NCI-H1092 (cell line): Measurements from ENCODE around the gene METTL22.

Experiments
- DNase-seq: peaks from one replicate; lab custom pipeline; 2025; lab: John Stamatoyannopoulos, UW

Gene METTL22

DNA sequence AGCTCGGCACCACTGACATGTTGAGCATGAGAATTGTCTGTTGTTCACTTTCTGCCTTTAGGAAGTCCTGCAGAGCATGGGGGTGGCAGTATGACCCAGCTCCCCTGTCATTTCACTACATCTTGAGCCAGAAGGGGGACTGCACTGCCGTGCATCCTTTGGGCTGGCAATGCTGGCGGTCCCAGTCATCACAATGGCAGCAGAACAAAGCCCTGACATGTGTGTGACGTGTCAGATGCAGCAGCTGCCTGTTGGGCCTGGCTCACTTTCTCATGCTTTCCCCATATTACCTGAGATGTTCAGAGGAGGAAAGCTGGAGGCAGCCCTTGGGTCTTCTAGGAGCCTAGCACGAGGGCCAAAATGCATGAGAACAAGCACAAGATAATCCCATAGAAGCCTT is 46.6 kb downstream of the METTL22 start:
- no peak for DNase-seq

DNA sequence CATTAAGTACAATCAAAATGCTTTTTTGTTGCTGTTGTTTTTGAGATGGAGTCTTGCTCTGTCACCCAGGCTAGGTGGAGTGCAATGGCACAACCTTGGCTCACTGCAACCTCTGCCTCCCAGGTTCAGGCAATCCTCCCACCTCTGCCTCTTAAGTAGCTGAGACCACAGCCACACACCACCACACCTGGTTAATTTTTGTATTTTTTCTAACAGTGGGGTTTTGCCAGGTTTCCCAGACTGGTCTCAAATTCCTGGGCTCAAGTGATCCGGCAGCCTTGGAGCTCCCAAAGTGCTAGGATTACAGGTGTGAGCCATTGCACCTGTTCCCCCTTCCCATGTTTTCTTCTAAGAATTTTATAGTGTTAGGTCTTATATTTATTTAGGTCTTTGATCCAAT is 48.0 kb downstream of the METTL22 start:
- no peak for DNase-seq

DNA sequence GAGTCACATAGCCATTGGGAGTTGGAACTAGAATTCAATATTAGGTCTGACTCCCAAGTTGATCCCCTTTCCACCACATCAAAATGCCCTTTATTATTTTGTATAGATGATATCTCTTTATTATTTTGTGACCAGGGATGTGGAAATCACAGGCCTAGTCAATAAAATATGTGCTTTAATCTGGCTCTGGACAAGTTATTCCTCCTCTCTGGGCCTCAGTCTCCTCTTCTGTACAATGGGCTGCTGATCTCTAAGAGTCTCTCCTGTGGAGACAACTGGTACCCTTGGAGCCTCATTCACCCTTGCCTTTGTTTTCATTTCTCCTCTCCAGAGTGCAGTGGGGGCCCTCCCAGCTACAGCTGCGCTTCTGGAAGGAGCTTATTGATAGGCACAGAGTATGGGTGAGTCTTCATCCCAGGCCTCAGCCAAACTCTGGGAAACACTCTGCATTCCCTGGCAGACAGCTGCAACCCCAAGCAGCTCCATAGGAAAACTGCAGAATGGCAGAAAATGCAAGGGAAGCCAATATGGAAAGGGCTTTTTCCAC is 48.6 kb downstream of the METTL22 start:
- no peak for DNase-seq

DNA sequence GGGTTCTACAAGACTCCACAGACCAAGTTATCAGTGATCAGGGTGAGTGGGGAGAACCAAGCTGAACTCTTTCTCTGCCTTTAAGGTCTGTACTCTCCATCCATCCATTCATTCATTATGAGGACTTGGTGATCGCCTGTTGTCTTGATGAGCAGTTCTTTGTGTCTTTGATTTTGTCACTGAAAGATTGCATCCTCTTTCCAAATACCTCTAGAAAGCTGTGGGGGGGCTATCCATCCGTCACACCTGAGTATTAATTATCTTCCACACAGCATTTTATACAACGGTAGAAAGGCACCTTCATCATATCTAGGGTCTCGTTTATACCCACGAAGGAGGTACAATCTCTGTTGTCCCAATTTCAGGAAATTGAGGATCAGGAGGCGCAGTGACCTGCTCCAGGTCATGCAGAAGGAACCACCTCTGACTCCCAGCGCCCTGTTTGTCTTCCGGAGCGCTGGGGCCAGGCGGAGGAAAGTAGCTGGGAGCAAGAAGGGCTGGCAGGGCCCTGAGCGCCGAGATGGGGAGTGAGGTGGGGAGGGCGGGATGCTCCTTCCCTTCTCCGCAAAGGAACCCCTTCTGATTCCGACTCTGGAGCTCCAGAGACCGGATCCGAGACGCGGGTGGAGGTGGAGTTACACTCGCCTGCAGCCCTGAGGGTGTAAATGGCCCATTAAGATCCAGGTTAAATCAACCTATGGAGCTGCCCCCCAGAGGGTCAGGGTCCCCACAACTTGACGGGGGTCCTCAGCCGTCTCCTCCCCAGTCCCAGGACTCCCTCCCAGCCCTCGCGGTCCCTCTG is 52.3 kb downstream of the METTL22 start:
- DNase-seq = no peak

DNA sequence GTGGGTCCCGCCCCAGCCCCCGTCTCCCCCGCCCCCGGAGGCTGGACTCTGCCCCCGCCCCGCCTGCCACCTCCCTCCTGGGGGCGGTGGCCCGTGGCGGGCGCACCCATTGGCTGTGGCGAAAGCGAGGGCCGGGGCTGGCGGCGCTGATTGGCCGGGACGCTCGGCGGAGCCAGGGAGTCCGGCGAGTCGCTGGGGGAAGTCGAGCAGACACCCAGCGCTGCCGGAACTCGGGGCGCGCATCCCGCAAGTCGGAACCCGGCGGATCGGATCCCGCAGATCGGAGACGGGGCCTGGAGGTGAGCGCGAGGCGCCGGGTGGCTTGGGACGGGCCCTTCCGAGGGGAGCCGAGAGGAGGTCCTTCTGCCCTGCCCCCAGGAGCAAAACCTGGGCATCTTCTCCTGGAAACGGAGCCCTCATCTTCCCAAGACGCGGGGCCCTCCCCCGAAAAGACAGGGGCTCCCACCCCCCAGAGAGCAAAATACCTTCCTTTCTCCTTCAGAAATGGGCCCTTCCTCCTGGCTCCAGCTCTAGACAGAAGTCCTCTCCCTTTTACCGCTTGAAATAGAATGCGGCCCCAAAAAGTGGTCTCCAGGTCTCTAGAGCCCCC is 53.0 kb downstream of the METTL22 start, which contains the start of gene ABAT:
Gene ABAT, plus strand, starts transcription at position 205 of the 610 bp plus-strand sequence. CDS start 61,123 bp downstream, outside the sequence.
- peak; percentile 58 for DNase-seq

DNA sequence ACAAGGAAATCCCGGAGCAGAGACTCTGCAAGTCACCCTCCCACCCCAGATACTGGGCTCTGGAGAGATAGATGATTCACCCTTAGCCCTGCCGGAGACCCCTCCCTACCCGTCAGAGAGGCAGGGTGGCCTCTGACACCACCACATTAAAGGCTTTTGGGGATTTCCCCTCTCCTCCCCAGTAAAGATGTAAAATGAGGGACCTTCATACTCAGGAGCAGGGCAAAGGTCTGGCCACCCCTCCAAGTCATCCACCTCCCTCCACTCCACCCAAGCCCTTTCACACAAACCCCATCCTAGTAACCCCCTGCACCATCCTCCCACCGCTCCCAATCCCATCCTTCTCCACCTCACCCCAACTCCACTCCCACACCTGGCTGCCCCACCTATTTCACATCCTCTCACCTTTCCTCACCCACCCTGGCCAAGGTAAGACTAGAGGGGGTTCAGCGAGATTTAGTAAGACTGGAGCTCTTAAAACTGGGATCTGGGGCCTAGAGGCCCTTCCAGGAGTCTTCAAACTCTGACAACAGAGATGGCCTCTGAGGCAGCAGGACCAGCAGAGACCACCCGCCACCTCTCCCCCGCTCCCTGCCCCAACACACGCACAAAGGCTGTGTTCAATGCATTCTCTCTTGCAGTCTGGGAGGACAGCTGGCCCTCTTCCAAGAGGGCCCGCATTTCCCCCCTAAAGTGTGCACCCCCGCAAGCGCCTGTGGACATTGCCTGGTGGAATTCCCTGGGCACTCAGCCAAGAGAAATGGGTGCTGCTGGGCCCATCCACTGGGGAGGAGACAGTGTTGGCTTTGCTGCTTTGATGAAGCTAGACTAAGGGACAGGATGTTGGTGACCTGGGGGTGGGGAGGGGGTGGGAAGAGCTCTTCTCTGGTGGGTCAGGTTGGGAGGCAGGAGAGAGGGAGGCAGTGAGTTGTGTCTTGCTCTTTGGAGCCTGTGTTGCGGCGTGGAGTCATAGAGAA is 54.0 kb downstream of the METTL22 start:
- DNase-seq = no peak

DNA sequence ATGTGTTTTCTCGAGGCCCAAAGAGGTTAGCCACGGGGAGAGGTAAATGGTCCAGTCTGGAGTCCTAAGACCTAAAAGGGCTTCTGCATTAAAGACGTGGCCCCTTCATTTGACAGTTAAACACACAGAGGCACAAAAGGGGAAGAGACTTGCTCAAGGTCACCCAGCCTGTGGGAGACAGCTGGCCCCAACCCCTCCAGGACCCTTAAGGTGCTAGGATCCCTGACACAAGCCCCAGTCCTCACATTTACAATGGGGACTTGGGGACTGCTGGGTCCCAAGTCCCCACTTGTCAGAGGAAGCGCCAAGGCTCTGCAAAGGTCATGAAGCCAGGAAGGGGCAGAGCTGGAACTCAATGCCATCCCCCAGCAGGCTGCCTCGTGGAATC is 54.7 kb downstream of the METTL22 start:
- DNase-seq = no peak

DNA sequence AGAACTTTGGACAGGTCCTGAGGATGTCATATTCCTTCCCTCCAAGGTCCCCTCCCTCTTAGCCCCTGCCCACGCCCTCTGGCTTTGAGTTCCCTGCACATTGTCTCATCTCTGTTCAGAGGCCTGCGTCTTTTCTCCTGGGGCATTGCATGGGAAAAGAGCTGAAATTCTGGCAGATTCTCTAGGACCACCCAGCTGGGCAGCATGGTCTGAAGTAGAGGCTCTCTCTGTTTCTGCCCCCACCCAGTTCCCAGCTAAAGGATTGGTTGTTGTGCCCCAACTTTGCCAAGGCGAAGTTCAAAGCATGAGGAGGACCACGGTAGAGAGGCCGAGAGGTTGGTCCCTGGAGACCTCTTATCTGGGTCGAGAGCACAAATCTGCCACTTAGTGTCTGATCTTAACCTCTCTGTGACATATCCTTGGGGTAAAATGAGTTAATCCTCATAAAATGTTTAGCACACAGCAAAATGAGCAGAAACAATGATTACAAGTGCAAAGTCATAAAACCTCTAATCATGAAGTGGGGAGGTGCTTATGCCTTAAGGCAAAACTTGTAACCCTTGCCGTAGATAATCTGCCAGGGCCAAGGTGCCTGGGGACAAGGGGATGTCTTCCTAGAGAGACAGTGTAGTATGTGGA is 55.4 kb downstream of the METTL22 start:
- DNase-seq = no peak

DNA sequence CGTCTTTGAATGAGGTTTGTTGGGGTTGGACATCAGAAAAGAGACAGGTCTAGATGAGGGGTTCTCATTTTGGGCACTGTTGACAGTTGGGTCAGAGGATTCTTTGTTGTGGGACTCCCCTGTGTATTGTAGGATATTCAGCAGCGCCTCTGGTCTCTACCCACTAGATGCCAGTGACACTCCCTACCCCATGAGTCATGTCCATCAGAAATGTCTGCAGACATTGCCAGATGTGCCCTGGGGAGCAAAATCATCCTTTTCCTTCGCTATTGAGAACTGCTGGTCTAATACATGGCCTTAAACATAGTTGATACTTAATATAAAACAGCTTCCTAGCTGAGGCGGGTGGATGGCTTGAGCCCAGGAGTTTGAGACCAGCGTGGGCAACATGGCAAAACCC is 56.0 kb downstream of the METTL22 start:
- no peak for DNase-seq

DNA sequence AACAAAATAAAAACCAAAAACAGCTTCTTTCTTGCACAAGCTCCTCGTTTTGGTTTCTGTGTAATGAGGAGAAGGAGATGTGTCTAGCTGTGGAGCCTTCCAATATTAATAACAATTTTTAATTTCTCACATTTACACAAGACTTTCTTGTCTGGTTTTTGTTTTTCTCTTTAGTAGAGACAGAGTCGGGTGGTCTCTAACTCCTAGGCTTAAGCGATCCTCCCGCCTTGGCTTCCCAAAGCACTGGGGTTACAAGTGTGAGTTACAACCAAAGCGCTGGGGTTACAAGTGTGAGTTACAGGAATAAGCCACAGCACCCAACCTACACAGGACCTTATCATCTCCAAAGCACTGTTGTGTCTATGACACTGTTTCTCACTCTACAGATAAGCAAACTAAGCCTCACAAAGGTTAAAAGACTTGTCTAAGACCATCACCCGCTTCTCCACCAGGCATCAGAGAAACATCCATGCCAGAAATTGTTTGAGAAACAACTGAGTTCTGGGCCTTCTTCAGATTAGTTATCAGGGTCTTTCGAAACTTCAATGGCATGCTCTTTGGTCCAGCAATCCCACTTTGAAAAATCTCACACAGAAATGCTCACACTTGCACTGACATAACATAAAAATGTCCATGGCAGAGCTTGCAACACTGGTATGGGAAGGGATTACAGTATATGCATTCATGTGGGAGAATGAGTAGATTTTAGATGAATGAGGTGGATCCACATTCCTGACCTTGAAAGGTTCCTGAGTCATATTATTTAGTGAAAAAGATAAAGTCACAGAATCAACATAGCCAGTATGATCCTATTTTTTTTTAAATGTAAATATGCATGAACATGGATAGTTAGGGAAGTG is 56.8 kb downstream of the METTL22 start:
- DNase-seq = no peak

DNA sequence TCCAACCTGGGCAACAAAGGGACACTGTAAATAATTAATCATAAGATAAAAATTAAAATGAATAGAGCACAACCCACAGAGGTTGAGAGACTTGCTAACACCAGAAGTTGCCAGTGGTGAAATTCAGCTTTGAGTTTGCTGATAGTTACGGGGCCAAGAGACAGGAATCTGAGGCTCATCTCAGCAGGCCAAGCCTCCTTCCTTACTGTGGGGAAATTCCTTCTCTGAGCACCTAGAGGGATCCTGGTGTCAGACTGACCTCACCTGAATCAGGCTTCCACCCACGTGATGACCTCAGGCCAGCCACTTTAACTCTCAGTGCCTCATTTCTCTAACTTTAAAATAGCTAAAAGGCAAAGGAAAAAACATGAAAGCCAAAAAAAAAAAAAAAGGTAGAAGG is 57.7 kb downstream of the METTL22 start:
- no peak for DNase-seq

DNA sequence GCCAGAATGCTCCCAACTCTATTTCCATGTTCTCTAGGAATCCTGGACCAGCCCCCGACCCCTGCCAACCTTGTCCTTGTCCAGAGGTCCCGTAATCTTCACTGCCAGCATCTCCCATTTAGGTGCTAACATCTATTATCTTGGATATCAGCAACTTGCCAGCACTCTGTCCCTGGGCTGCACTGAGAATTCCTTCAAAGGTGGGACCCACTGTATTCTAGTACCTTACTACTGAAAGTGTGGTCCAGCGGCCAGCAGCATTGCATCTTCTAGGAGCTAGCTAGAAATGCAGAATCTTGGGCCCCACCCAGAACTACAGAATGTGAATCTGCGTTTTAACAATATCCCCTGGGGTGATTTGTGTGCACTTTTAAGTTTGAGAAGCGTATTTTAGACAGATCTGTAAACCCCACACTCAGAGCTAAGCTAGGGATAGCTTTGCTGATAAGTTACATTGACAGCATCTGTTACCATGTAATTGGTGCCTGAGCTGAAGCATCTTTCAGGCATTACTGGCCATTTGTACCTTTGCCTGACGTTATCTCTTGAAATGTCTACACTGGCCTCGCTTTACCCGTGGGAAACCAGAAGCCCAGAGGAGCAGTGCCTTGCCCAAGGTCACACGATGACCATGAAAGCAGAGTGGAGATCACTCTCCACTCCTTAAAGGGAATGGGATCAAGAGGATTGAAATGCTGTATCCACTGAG is 61.2 kb downstream of the METTL22 start:
- DNase-seq = no peak

DNA sequence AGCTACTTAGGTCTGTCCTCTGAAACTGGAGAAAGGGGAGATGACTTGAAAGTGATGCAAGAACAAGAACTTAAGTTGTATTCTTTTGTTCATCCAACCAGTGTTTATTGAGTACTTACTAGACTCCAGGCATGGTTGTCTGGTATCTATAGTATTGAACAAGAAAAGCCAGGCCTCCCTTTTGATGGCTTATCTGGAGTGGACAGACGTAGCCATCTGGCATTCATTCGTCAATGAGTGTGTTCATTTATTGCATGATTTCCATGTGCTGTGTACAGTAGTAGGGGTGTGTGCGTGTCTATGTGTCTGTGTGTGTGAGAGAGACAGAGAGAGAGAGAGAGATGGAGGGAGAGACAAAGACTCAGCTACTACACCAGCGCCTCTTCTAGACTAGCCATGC is 62.1 kb downstream of the METTL22 start:
- no peak for DNase-seq

DNA sequence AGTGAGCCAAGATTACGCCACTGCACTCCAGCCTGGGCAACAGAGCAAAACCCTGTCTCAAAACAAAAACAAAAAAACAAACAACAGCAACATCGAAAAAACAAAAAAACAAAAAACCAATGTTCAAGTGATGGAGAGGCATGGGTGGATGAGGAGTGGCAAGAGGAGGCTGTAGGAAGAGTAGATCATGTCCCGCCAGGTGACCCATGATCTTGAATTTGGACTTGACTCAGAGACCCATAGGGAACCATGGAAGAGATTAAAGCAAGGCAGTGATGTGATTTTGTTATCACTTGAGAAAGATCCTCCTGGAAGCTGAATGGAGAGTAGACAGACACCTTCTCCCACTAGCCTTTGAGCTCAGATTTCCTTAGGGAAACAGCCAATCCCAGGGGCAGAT is 64.1 kb downstream of the METTL22 start:
- DNase-seq = no peak

DNA sequence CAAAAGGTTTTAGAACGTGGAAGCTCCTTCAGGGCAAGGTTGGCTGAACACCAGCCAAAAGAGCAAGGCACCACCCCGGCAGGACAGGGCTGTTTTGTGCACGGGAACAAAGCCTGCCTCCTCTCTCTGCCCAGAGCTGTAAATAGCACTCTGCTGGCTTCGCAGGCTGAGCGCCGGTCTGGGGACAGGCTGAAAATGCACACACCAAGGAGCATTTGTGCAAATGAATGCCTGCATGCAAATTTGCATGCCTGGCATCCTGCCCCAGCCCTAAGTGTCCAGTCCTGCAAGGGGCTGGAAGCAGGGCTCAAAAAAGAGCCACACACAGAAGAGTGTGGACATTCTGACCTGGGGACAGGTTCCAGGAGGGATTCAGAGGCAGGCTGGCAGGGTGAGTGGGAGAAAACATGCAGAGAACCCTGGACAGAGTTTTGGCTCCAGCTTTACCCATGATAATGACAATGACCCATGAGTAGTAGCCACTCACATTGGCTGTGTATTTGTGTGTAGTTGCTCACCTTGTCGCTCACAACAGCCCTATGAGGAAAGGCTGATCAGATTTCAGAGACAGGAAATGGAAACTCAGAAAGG is 64.6 kb downstream of the METTL22 start:
- no peak for DNase-seq

DNA sequence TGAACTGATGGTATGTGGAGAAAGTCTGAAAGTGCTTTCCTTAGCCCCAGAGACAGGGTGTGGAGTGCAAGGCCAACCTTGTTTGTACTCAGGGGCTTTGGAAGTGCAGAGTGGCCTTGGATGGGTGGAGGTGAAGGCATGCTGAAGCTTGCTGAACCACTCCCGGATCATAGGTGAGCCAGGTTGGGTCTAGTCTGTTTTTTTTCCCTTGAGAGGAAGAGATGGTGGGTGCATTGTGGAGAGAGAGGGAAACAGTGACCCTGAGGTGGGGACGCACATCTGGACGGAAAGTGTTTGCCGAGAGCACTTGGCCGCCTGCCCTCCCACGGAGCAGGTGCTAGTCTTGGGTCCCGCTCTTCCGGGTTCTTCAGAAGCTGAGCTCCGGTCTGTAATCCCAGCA is 65.4 kb downstream of the METTL22 start:
- DNase-seq = peak; percentile 53

DNA sequence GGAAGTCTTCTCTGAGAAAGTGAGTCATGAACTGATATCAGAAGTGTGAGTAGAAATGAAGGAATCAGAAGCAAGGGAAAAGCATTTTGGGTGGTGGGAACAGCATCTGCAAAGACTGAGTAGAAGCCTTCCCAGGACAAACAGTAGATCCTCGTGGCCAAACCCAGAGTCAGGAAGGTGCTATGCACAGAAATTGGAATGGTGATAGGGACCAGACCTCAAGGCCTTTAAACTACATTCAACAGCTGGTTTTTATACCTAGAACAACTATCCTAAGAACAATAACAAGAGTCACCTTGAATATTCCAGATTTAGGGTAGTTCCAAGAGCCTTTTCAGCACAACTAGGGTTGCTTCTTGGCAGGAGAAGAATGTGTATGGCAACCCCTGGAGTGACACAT is 68.2 kb downstream of the METTL22 start:
- DNase-seq = no peak

DNA sequence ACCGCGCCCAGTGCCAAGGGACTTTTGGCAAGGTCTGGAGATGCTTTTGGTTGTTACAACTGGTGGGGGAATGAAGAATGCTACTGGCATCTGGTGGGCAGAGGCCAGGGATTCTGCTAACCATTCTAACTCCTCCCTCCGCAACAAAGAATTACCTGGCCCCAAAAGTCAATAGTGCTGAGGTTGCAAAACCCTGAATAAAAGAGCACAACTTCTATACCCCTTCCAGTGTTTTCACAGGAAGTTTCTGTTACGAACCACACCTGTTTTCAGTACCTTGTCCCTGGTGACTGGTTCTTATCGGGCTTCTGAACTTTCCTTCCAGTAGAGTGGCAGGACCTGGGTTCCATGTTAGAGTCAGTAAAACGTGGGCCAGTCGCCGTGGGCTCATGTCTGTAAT is 70.2 kb downstream of the METTL22 start:
- no peak for DNase-seq

DNA sequence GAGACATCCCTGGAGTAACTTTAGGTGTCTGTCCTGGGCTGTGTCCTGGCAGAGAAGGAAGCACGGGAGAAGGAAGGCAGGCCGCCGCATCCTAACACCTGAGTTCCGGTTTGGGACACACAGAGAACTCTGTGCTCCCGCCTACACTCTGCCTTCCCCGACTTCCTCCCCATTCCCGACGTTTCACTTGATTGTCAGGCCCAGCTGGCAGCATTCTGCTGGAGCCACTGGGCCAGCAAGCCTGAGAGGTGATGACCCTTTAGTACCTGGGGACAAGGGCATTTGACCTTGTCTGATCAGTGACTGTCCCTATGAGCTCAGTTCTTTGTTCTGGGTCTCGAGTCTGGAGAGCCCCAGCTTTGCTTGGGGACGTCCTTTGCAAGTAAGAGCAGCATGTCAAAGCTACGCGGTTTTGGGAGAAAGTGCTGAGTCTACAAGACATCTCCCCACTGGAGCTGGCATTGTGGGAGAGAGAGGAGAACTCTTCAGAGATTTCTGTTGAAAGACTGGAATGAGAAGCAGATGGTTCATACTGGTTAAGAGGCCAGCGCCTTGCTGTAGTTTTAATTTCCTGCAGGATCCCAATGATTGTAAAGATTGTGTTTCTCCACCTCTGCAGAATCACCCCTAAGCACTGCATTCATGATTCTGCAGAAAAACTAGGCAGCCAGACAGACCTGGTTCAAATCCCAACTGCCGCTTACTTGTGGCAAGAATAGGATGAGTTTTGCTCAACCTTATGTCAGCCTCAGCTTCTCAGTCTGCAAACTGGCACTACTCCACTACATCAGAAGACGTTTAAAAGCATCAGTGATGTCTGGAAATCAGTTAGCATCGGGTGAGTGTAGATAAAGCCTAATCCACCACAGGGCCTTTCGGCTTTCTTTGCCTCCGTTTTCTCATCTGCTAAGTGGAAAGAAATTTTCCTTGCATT is 73.6 kb downstream of the METTL22 start:
- no peak for DNase-seq
